GM19240 (cell line): ENCODE data around the gene TBPL1.
"Not testable (repeated sequence)": the region's sequence is repeated elsewhere in the genome, so short reads cannot be mapped to it uniquely, and the experiment has no call there.

Source experiments
- DNase-seq: peaks from one replicate; pipeline ENCODE4 v3.0.0; 2011; ENCODE audit warnings: low spot score; ENCODE audit not compliant: insufficient read length

TBPL1 gene

DNA sequence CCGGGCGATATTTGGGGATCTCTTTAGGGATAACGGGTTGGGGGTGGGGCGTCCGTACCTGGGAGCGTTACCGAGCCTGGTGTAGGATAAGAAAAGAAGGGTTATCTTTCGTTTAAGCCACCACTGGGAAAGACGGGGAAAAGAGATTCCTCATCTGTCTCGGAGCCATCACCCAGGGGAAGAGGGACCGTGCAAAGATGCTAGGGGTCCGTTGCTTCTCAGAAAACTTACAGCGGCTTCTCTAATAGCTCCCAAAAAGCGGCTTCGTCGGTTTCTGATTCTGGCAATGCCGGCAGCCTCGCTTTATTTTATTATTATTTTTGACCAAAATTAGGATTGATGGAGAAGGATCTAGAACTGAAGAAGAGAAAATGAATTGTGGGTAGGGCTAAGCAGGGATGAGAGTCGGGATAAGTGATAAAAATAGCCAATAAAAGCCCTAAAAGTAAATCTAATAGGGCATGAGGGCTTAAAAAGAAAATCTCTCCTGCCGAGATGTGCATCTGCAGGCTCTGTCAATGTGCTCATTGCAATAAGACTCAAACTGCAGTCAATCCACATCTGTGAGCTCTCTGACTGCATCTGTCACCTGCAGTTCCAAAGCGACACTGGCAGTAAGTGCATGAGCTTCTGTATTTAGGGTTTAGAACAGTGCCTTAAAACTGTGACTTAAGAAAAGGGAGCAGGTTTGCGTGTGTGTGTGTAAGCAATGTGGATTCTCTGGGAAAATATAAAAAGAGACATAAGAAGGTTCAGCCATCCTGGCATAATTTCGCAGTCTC, 801 bp downstream of the TBPL1 start:
- no peak for DNase-seq

DNA sequence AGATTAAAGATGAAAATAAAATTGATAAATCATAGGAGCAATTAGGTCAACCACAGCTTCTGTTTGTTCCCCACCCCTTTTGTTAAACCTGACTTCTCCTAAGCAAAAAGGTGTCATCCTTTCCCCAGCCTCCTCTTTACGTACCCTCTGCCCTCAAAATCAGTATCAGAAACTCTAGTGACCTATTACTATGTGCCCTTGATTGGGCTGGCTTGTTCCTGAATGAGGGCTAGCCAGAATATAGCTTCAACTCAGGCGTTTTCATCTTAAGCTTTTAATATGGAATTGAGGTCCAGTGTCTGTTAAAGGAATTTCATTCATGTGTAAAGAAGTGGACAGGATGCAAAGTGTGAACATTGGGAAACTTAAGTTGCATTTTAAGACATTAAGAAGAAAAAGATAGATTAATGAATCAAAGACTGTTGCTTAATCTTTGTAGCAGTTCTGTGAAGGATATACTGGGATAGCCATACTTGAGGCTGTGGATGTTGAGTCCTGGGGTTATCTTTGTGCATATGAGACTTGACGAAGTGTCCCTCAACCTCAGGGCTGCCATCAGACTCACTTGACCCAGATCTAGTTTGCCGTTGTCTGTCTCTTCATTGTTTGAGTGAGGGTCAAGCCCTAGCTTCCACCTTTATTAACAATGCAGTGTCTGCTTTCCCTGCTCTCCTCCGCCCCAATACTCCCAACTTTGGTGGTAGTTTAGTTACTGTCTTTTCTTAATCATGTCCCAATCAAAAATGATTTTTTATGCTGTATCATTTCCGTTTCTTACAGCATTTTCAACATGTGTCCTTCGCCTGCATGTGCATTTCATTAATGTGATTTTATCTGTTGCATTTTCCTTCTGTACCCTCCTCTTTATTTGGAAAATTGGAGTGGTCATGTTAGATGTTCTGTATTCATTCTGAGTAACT, 1.9 kb downstream of the TBPL1 start:
- DNase-seq: no peak

GRCh38 chr6:133955582-133956415, 2.8 kb downstream of the TBPL1 start:
- no peak for DNase-seq

DNA sequence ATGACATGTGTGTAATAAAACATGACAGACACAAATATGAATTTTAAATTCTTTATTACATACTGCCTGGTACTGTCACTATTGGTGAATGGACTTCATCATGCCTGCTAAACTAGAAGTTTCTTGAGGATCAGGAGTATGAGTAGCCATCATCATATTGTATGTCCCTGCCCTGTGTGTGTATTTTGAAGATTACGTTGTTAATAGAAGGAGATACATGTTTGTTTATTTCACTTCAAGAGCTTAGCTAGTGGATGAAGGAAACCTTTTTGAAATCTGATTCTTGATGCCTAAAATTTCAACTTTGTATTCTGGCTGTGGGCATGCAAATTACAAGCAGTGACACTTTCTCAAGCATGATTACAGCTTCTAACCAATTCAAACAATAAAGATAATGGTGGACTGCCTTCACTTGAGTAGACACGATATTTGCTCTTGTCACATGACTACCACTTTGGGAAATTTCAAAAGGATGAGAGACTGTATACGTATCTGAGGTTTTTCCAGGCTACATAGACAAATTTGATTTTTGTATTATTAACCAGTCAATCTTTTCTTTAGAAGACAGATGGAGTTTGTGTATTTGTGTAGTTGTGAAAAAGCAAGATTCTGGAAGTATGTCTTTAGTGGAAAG, 3.5 kb downstream of the TBPL1 start:
- no peak for DNase-seq

- no peak for DNase-seq
Observed at GRCh38 chr6:133957227-133957626, 4.2 kb downstream of the TBPL1 start.

DNA sequence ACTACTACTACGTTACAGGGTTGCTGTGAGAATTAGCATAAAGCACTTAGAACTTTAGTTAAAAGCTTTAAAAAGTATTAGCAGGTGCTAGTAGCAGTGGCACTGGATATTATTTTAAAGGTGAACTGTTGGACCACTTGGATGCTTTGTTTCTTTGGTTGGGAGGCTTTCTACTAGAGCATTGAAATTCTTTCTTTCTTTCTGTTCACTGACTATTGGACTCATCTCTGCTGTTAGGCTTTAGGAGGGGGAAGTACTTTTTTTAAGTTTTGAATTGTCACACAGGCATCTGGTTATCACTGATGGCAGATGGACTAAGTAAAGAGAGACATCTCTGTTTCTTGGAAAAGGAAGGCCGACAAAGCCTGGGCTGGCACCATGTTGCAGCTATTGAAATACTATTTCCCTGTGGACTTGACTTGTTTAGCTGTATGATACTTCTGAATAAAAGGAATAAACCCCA, 4.8 kb downstream of the TBPL1 start:
- no peak for DNase-seq

DNA sequence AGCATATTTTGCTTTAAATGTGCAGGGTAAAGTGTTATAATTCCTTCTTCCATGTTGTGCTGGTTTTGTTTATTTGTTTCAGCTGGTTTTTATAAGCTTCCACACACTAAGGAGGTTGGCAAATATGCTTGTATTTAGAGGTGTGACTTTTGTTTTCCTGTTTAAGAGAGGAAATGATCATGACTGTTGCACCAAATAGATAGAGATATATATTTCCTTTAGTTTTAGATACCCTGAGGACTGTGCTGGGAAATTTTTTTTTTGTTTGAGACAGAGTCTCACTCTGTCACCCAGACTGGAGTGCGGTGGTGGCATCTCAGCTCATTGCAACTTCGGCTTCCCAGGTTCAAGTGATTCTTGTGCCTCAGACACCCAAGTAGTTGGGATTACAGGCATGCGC, 5.8 kb downstream of the TBPL1 start:
- no peak for DNase-seq

GRCh38 chr6:133959667-133960368, 6.8 kb downstream of the TBPL1 start:
- no peak for DNase-seq

- no peak for DNase-seq
Observed at GRCh38 chr6:133961831-133962230, 8.8 kb downstream of the TBPL1 start.

- DNase-seq: no peak
Observed at GRCh38 chr6:133964052-133964451, 11.0 kb downstream of the TBPL1 start.

DNA sequence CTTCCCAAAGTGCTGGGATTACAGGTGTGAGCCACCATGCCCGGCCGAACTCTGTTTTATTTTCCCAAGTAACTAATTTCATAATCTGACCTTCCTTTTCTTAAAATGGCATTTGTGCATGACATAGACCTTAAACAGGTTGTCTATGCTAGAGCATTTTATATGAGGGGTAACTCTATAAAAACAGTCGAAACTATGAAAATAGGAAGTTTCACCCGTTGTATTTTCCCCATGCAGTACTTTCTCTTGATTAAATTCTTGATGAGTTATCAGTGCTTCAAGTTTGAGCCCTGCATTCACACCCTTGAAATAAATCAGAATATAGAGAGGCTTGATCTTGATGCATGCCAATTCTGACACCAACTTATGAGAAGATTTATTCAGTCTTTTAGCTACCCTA, 11.7 kb downstream of the TBPL1 start:
- no peak for DNase-seq

DNA sequence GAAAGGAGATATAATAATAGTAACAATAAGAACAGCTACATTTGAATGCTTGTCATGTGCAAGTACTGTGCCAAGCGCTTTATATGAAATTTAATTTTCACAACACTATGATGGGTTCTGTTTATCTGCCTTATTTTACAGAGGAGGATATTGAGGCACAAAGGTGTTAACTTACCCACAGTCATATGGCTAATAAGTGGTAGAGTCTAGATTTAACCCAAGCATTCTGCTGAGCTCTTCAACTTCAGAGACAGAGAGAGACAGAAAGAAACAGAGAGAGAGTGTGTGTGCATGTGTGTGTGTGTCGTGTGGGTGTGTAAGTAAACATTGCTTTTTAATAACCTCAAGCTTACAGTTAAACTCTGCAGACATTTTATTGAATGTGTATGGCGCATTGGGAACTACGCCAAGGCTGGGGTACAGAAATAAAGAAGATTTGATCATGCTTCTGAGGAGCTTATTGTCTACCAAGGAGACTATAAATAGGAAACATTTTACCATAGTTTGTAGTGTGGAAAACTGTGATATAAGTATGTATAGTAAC, 12.9 kb downstream of the TBPL1 start:
- no peak for DNase-seq

- DNase-seq: no peak
Observed at GRCh38 chr6:133966654-133967329, 13.8 kb downstream of the TBPL1 start.

DNA sequence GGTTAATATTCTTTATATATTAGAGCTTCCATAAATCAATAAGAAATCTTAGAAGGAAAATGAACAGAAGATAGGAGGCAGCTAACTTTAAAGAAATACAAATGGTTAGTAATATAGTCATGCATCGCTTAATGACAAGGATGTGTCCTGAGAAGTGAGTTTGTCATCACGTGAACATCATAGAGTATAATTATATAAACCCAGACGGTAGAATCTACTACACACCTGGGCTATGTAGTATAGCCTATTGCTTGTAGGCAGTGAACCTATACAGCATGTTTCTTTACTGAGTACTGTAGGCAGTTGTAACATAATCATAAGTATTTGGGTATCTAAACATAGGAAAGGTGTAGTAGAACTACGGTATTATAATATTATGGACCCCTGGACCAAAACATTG, 14.3 kb downstream of the TBPL1 start:
- no peak for DNase-seq

- not testable (repeated sequence) for DNase-seq
Observed at GRCh38 chr6:133967835-133968234, 14.8 kb downstream of the TBPL1 start.

DNA sequence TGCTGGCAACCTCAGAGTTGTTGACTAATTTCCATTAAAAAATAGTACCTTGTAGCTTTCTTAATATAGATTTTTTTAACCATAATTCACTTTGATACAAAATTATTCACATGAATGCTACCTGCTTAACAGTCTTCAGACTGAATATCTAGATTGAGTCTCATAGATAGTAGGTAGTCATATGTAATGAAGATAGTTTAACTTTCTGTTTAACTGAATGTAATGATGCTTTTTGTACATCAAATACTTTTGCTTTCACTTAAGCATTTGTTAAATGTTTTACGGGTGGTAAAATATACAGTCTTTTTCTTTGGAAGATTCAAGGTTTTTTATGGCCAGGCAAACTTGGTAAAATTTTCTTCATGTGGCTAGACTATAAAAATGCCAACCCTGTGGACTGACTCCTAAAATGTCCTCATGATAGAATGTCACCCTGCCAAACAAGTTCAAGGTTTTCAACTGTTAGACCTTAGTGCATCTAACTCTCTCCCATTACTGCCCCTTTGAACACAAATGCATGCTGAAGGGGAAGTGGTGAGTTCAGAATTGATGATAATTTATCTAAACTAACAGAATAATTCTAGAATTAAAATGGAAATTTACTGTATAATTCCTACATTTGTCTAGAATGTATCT, 16.4 kb downstream of the TBPL1 start:
- no peak for DNase-seq

- no peak for DNase-seq
Observed at GRCh38 chr6:133969921-133970295, 16.9 kb downstream of the TBPL1 start.

GRCh38 chr6:133971861-133972260, 18.8 kb downstream of the TBPL1 start:
- DNase-seq: no peak

GRCh38 chr6:133972388-133972787, 19.4 kb downstream of the TBPL1 start:
- no peak for DNase-seq
